Type B pancreatic cell (in vitro differentiated cells): ENCODE measurements around the gene ZDHHC6. TPM values are rescaled to one million over a fixed set of nuclear protein-coding genes. Genes with fewer than 3 reads are reported as not detected.
"Not testable (repeated sequence)": the region's sequence is repeated elsewhere in the genome, so short reads cannot be mapped to it uniquely, and the experiment has no call there.

ENCODE experiments used
- DNase-seq: peaks from one replicate; pipeline ENCODE4 v3.0.0; 2021; ENCODE audit warnings: mixed read lengths; ENCODE audit not compliant: unreplicated experiment; ENCODE audit errors: extremely low spot score
- H3K27ac Mint-ChIP-seq: 2 replicates; pipeline ENCODE4 v1.8.0; 2021; ENCODE audit warnings: mild to moderate bottlenecking, mixed read lengths
- H3K27me3 Mint-ChIP-seq: 2 replicates; pipeline ENCODE4 v1.8.0; 2021; ENCODE audit warnings: mixed read lengths
- H3K36me3 Mint-ChIP-seq: 2 replicates; pipeline ENCODE4 v1.8.0; 2021; ENCODE audit warnings: mixed read lengths
- H3K4me1 Mint-ChIP-seq: one replicate; pipeline ENCODE4 v1.8.0; 2021; ENCODE audit warnings: mixed read lengths; ENCODE audit not compliant: unreplicated experiment
- H3K4me3 Mint-ChIP-seq: 2 replicates; pipeline ENCODE4 v1.8.0; 2021; ENCODE audit warnings: mild to moderate bottlenecking, mixed read lengths
- H3K9me3 Mint-ChIP-seq: 2 replicates; pipeline ENCODE4 v1.8.0; 2021; ENCODE audit warnings: mixed read lengths
- CTCF ChIP-seq: fragments of 200-600 bp; sonication (generic); conservative IDR thresholded peaks from 2 replicates; pipeline ENCODE4 v1.5.0; 2021; ENCODE audit warnings: antibody characterized with exemption, mild to moderate bottlenecking
- total RNA-seq: library from RNA; stranded (reverse); gene quantifications from 2 replicates; pipeline ENCODE4 v1.2.1, GENCODE V29; 2021; ENCODE audit warnings: low replicate concordance

The ZDHHC6 gene
- total RNA-seq, 1 donor from 2014 or later = 42.2 TPM

GRCh38 chr10:112409299-112409698 is 37.4 kb downstream of the ZDHHC6 start:
- H3K36me3 Mint-ChIP-seq = no peaks in the 10 kb centered on the region
- no peak overlapping the region for H3K27ac Mint-ChIP-seq
- no peak overlapping the region for H3K4me3 Mint-ChIP-seq
- H3K4me1 Mint-ChIP-seq = no peaks in the 10 kb centered on the region
- peaks cover 37% of the 10 kb centered on the region for H3K27me3 Mint-ChIP-seq
- no peak for DNase-seq
- H3K9me3 Mint-ChIP-seq = peaks cover 5% of the 10 kb centered on the region
- no peak for TF ChIP-seq CTCF

DNA sequence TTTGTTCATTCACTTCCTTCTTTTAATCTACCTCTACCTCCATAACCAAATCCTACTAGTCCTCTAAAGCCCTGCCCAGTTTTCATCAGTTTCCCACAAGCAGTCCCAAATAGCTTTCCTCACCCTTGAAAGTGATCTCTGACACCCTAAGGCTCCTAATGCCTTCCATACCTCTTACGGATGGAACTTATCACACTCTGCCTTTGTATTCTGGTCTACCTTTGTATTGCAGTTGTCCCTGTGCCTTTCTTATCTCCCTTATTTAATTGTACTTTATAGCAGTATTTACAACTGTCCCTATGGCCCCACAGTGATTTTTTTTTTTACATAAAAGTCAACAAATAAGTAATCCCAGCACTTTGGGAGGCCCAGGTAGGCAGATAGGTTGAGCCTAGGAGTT is 39.0 kb downstream of the ZDHHC6 start:
- Mint-ChIP-seq H3K4me1 (no peaks in the 10 kb centered on the region), H3K27ac (no peak overlapping the region), H3K27me3 (peaks cover 34% of the 10 kb centered on the region), H3K9me3 (peaks cover 5% of the 10 kb centered on the region), H3K4me3 (no peak overlapping the region), H3K36me3 (no peaks in the 10 kb centered on the region)
- no peak for DNase-seq
- TF ChIP-seq CTCF = no peak

DNA sequence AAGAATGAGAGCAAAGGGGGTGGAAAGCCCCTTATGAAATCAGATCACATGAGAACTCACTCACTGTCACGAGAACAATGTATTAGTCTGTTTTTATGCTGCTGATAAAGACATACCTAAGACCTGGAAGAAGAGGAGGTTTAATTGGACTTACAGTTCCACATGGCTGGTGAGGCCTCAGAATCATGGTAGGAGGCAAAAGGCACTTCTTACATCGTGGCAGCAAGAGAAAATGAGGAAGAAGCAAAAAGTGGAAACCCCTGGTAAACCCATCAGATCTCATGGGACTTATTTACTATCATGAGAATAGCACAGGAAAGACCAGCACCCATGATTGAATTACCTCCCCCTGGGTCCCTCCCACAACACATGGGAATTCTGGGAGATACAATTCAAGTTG is 39.9 kb downstream of the ZDHHC6 start:
- H3K27me3 Mint-ChIP-seq = peaks cover 30% of the 10 kb centered on the region
- DNase-seq, H3K36me3 Mint-ChIP-seq, H3K4me3 Mint-ChIP-seq, H3K4me1 Mint-ChIP-seq, H3K9me3 Mint-ChIP-seq, H3K27ac Mint-ChIP-seq: not testable (repeated sequence)

- TF ChIP-seq CTCF = no peak
- peaks cover 28% of the 10 kb centered on the region for H3K27me3 Mint-ChIP-seq
- peaks cover 5% of the 10 kb centered on the region for H3K9me3 Mint-ChIP-seq
- no peaks in the 10 kb centered on the region for H3K36me3 Mint-ChIP-seq
- no peaks in the 10 kb centered on the region for H3K4me1 Mint-ChIP-seq
- H3K4me3 Mint-ChIP-seq = no peak overlapping the region
- no peak overlapping the region for H3K27ac Mint-ChIP-seq
- DNase-seq = no peak
These were observed 42.1 kb downstream of the ZDHHC6 start for GRCh38 chr10:112404617-112405016.

DNA sequence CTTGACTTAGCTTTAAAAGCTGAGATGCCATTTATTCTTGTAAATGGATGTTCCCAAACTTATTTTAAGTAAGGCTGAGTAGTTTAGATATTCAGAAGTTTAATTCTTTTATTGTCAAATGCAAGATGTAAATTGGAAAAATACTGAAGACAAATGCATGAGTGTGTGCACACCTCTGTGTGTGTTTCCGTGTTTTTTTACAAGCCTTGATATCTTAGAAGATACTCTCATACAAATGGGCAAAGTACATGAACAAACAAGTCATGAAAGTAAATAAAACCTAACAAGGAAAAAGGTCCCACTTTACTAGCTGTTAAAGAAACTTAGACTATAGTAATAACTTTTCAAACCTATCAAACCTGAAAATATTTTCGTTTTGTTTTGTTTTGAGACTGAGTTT is 43.8 kb downstream of the ZDHHC6 start:
- Mint-ChIP-seq H3K4me1 (no peaks in the 10 kb centered on the region), H3K27ac (no peak overlapping the region), H3K9me3 (peaks cover 5% of the 10 kb centered on the region), H3K4me3 (no peak overlapping the region), H3K27me3 (peaks cover 19% of the 10 kb centered on the region), H3K36me3 (no peaks in the 10 kb centered on the region)
- TF ChIP-seq CTCF = no peak
- no peak for DNase-seq

- H3K36me3 Mint-ChIP-seq = no peaks in the 10 kb centered on the region
- peaks cover 8% of the 10 kb centered on the region for H3K27me3 Mint-ChIP-seq
These were observed 49.1 kb downstream of the ZDHHC6 start for GRCh38 chr10:112397592-112397991.

More at GRCh38 chr10:112397592-112397991, 49.1 kb downstream of the ZDHHC6 start:
- H3K4me3 Mint-ChIP-seq = no peak overlapping the region
- no peak overlapping the region for H3K27ac Mint-ChIP-seq
- no peak for DNase-seq
- no peaks in the 10 kb centered on the region for H3K4me1 Mint-ChIP-seq
- H3K9me3 Mint-ChIP-seq = no peaks in the 10 kb centered on the region
- no peak for TF ChIP-seq CTCF
